IMR-90 (cell line): ENCODE measurements around the gene CLTRN. TPM values are rescaled to one million over a fixed set of nuclear protein-coding genes. Genes with fewer than 3 reads are reported as not detected.

Experiments
- ATAC-seq: fragments of 200-7000 bp; cut with Tn5 transposase; 2 replicates; pipeline ENCODE4 v1.9.1; 2020; ENCODE audit warnings: low read depth, mild to moderate bottlenecking, moderate library complexity
- BruUV-seq: library from RNA; stranded (reverse); fragments of 400-500 nt; replicated peaks from 2 replicates; lab custom pipeline; 2021; lab: Mats Ljungman, UMichigan
- CTCF ChIA-PET: fragments of 300-600 bp; formaldehyde crosslinking; extraction: SDS; loops from one replicate; lab custom pipeline; 2021; ENCODE audit warnings: antibody characterized with exemption; lab: Yijun Ruan, JAX
- POLR2A ChIA-PET: fragments of 300-600 bp; sonication (Branson Sonifier 250); formaldehyde crosslinking; loops from one replicate; lab custom pipeline; 2022; ENCODE audit warnings: antibody characterized with exemption; ENCODE audit not compliant: unreplicated experiment; lab: Charles Lee
- DNase-seq: peaks from one replicate; pipeline ENCODE4 v3.0.0; 2013
- H2AFZ ChIP-seq: replicated peaks from 2 replicates; pipeline ENCODE3; 2013; ENCODE audit warnings: low read length, mild to moderate bottlenecking; ENCODE audit not compliant: poor library complexity
- H2AK5ac ChIP-seq: 2 replicates; pipeline ENCODE4 v1.6.1; 2013; ENCODE audit warnings: low read depth, low read length, inconsistent platforms
- H2AK9ac ChIP-seq: replicated peaks from 2 replicates; pipeline ENCODE3; 2013; ENCODE audit warnings: mild to moderate bottlenecking, low read depth, low read length, moderate library complexity; ENCODE audit not compliant: poor library complexity
- H2BK120ac ChIP-seq: 2 replicates; pipeline ENCODE4 v1.6.1; 2013; ENCODE audit warnings: low read depth, low read length, inconsistent platforms
- H2BK15ac ChIP-seq: 3 replicates; pipeline ENCODE4 v1.6.1; 2013; ENCODE audit warnings: low read depth, low read length, inconsistent platforms
- H2BK20ac ChIP-seq: 2 replicates; pipeline ENCODE4 v1.6.1; 2013; ENCODE audit warnings: low read depth, mild to moderate bottlenecking, inconsistent platforms, low read length, moderate library complexity
- H2BK5ac ChIP-seq: 2 replicates; pipeline ENCODE4 v1.6.1; 2013; ENCODE audit warnings: mild to moderate bottlenecking, low read depth, low read length, inconsistent platforms; ENCODE audit not compliant: poor library complexity, severe bottlenecking
- H3K14ac ChIP-seq: replicated peaks from 2 replicates; pipeline ENCODE4 v1.6.1; 2013; ENCODE audit warnings: low read depth, low read length, inconsistent platforms
- H3K18ac ChIP-seq: 2 replicates; pipeline ENCODE4 v1.6.1; 2013; ENCODE audit warnings: low read depth, low read length, control low read depth
- H3K23ac ChIP-seq: 2 replicates; pipeline ENCODE4 v1.6.1; 2013; ENCODE audit warnings: low read depth, low read length, inconsistent platforms
- H3K27ac ChIP-seq: 2 replicates; pipeline ENCODE4 v1.5.1; 2013; ENCODE audit warnings: mild to moderate bottlenecking, control low read depth, low read length; ENCODE audit not compliant: insufficient read depth
- H3K27me3 ChIP-seq: 2 replicates; pipeline ENCODE4 v1.6.1; 2013; ENCODE audit warnings: low read length; ENCODE audit not compliant: control insufficient read depth, insufficient read depth
- H3K36me3 ChIP-seq: 2 replicates; pipeline ENCODE4 v1.6.1; 2013; ENCODE audit warnings: low read length, mixed read lengths; ENCODE audit not compliant: control insufficient read depth, insufficient read depth
- H3K4ac ChIP-seq: 2 replicates; pipeline ENCODE4 v1.6.1; 2013; ENCODE audit warnings: low read depth, low read length, inconsistent platforms
- H3K4me1 ChIP-seq: 2 replicates; pipeline ENCODE4 v1.6.1; 2013; ENCODE audit warnings: low read length, mixed read lengths; ENCODE audit not compliant: control insufficient read depth, insufficient read depth
- H3K4me2 ChIP-seq: 2 replicates; pipeline ENCODE4 v1.6.1; 2013; ENCODE audit warnings: low read depth, mild to moderate bottlenecking, control low read depth, low read length, moderate library complexity
- H3K4me3 ChIP-seq: 2 replicates; pipeline ENCODE4 v1.5.1; 2013; ENCODE audit warnings: low read depth, mild to moderate bottlenecking, control low read depth, low read length, moderate library complexity; ENCODE audit not compliant: insufficient read depth
- H3K56ac ChIP-seq: 2 replicates; pipeline ENCODE4 v1.6.1; 2013; ENCODE audit warnings: low read length, inconsistent platforms; ENCODE audit not compliant: insufficient read depth; ENCODE audit errors: extremely low read depth
- H3K79me1 ChIP-seq, 2 experiments: 2 replicates each; pipeline ENCODE4 v1.6.1; 2013; ENCODE audit warnings: low read length in 2 of 2, inconsistent platforms in 1 of 2, low read depth in 1 of 2
- H3K9ac ChIP-seq: 2 replicates; pipeline ENCODE4 v1.6.1; 2013; ENCODE audit warnings: low read depth, low read length, control low read depth
- H3K9me1 ChIP-seq: 2 replicates; pipeline ENCODE4 v1.6.1; 2013; ENCODE audit warnings: low read length, inconsistent platforms; ENCODE audit not compliant: insufficient read depth
- H3K9me3 ChIP-seq: 2 replicates; pipeline ENCODE4 v1.6.1; 2013; ENCODE audit warnings: low read length; ENCODE audit not compliant: control insufficient read depth, insufficient read depth
- H4K20me1 ChIP-seq: 2 replicates; pipeline ENCODE4 v1.6.1; 2013; ENCODE audit warnings: low read length, inconsistent platforms; ENCODE audit not compliant: insufficient read depth
- H4K5ac ChIP-seq: 2 replicates; pipeline ENCODE4 v1.6.1; 2013; ENCODE audit warnings: mild to moderate bottlenecking, low read depth, low read length, control low read depth
- H4K8ac ChIP-seq, 2 experiments: 2 replicates each; pipeline ENCODE4 v1.6.1; 2013; ENCODE audit warnings: low read depth in 2 of 2, low read length in 2 of 2, control low read depth in 1 of 2, inconsistent platforms in 1 of 2
- H4K91ac ChIP-seq: 2 replicates; pipeline ENCODE4 v1.6.1; 2013; ENCODE audit warnings: low read depth, low read length, inconsistent platforms; ENCODE audit not compliant: insufficient read depth
- CEBPB ChIP-seq: IDR thresholded peaks from 2 replicates; pipeline ENCODE4 v1.6.1; 2012; ENCODE audit warnings: low read depth, low read length, improper control_type of control experiment
- ELK1 ChIP-seq: fragments of 150-350 bp; IDR thresholded peaks from 2 replicates; pipeline ENCODE4 v1.6.1; 2016; ENCODE audit warnings: low read depth, mild to moderate bottlenecking, low read length, moderate library complexity, borderline replicate concordance
- MAZ ChIP-seq: IDR thresholded peaks from 2 replicates; pipeline ENCODE4 v1.6.1; 2012; ENCODE audit warnings: low read depth, mild to moderate bottlenecking, low read length, improper control_type of control experiment, moderate library complexity, borderline replicate concordance
- NFE2L2 ChIP-seq: fragments of 150-350 bp; IDR thresholded peaks from 2 replicates; pipeline ENCODE4 v1.6.1; 2016; ENCODE audit warnings: low read depth, mild to moderate bottlenecking, low read length
- POLR2A ChIP-seq: IDR thresholded peaks from 2 replicates; pipeline ENCODE4 v1.6.1; 2012; ENCODE audit warnings: mild to moderate bottlenecking, low read depth, low read length
- RAD21 ChIP-seq: IDR thresholded peaks from 2 replicates; pipeline ENCODE4 v1.6.1; 2012; ENCODE audit warnings: low read length, improper control_type of control experiment
- WGBS, 2 experiments: methylation state at CpG; one replicate each; pipeline versions ENCODE4 v1.1.5 to v1.1.7; 2013; ENCODE audit warnings: missing lambda C conversion rate in 2 of 2; ENCODE audit not compliant: insufficient read length in 1 of 2; ENCODE audit errors: extremely low coverage in 2 of 2; 5-methylcytosine and 5-hydroxymethylcytosine counted together
- dilution Hi-C: fragments of 300-500 bp; cut with HindIII; formaldehyde crosslinking; loops from one replicate; pipeline ENCODE4 v1.14.3; 2018; ENCODE audit warnings: low sequenced_read_pairs; ENCODE audit not compliant: unreplicated experiment
- in situ Hi-C: fragments of 300-500 bp; cut with MboI; formaldehyde crosslinking; loops from 3 replicates; pipeline ENCODE4 v1.14.3; 2019; ENCODE audit warnings: low sequenced_read_pairs, inconsistent platforms, mixed read lengths
- intact Hi-C: fragments of 100-400 bp; cut with micrococcal nuclease; formaldehyde crosslinking; loops from 2 replicates; pipeline ENCODE4 v1.10.0; 2022
- polyA plus RNA-seq, 3 experiments: library from polyadenylated mRNA; depleted of rRNA; stranded (reverse); fragments of >200 nt; gene quantifications; 2 replicates each; pipeline ENCODE4 v1.2.3, GENCODE V29; 2012; ENCODE audit warnings: low replicate concordance in 1 of 3
- total RNA-seq: library from RNA; depleted of rRNA; stranded (reverse); fragments of >200 nt; gene quantifications from 2 replicates; pipeline ENCODE4 v1.2.3, GENCODE V29; 2012

Gene CLTRN
- total and polyA plus RNA-seq, 2 of the 4 experiments (the other 2 are of a cell fraction), result under 0.01 to 0.17 TPM

GRCh38 chrX:15674841-15675489, 10.4 kb upstream of the CLTRN start (continued):
- TF ChIP-seq POLR2A (peak; percentile 86), ELK1 (no peak)

- no peak overlapping the region for H3K18ac ChIP-seq
- H4K5ac ChIP-seq, result peak overlapping the region; percentile 43
- H3K9me1 ChIP-seq, result peaks cover 7% of the 10 kb centered on the region
- no peak overlapping the region for H2BK20ac ChIP-seq
- peak overlapping the region; percentile 45 for H3K27ac ChIP-seq
- no peak; the same call in 1 of the 2 replicates for ATAC-seq
- peaks cover 8% of the 10 kb centered on the region; the same call in 1 of the 2 replicates for H4K20me1 ChIP-seq
- CTCF ChIA-PET, result no interaction called here
- peak overlapping the region; percentile 74 to 78 for H4K8ac ChIP-seq
- H3K4me1 ChIP-seq, result 0 out of 2 replicates have a peak, but pooled peaks cover 1% of the 10 kb centered on the region
- 0% methylated on average over 11 of the region's 13 CpGs; no CpG with 5 or more reads in 1 of the 2 experiments for WGBS, 2 experiments
- BruUV-seq, result no TSS peak
- H3K27me3 ChIP-seq, result no peaks in the 10 kb centered on the region
- peaks cover 4% of the 10 kb centered on the region; the same call in 1 of the 2 replicates for H3K36me3 ChIP-seq
- H4K91ac ChIP-seq, result 0 out of 2 replicates have a peak overlapping the region, but pooled peaks have one; percentile 35
- dilution Hi-C loops (no loop called here), intact Hi-C loops (loop anchor here (10.0 kb wide), 3 partner anchors 180 to 330 kb away; partner anchors contain the start of genes AP1S2 and PIR), in situ Hi-C loops (no loop called here)
- H3K4me2 ChIP-seq, result peak overlapping the region; percentile 68
- H2BK15ac ChIP-seq, result no peak overlapping the region
- peak overlapping the region; percentile 55 for H2BK5ac ChIP-seq
- H3K4me3 ChIP-seq, result peak overlapping the region; percentile 74
- H3K23ac ChIP-seq, result peak overlapping the region; percentile 44
- peak overlapping the region; percentile 96 for H3K9ac ChIP-seq
- no peak for DNase-seq
- POLR2A ChIA-PET, result no interaction called here
- peak overlapping the region; percentile 86 for H2AK9ac ChIP-seq
- peak overlapping the region; percentile 53 for H3K4ac ChIP-seq
- H2AK5ac ChIP-seq, result no peak overlapping the region
- H2AFZ ChIP-seq, result peak overlapping the region; percentile 100
- H3K9me3 ChIP-seq, result no peaks in the 10 kb centered on the region
- H2BK120ac ChIP-seq, result no peak overlapping the region
- H3K56ac ChIP-seq, result no peak overlapping the region
- H3K79me1 ChIP-seq, result peaks cover 3 to 37% of the 10 kb centered on the region in 2 experiments
- TF ChIP-seq NFE2L2 (no peak), RAD21 (no peak), POLR2A (no peak), MAZ (no peak), CEBPB (no peak)
- H3K14ac ChIP-seq, result peak overlapping the region; percentile 57
These were observed 9.9 kb upstream of the CLTRN start for GRCh38 chrX:15674514-15674840.
